DND-41 (cell line): ENCODE results near the gene NOL4L.
"Not testable (repeated sequence)": the region's sequence is repeated elsewhere in the genome, so short reads cannot be mapped to it uniquely, and the experiment has no call there.

Experiments used
- ATAC-seq: fragments of 200-7000 bp; cut with Tn5 transposase; 3 replicates; pipeline ENCODE4 v1.9.1; 2021; ENCODE audit warnings: low read depth; ENCODE audit not compliant: insufficient read depth
- DNase-seq: peaks from one replicate; pipeline ENCODE4 v3.0.0-alpha.2; 2020
- H2AFZ ChIP-seq: 2 replicates; pipeline ENCODE4 v1.6.0; 2012; ENCODE audit warnings: low read depth, low read length
- H3K27ac ChIP-seq: 2 replicates; pipeline ENCODE4 v1.5.1; 2012; ENCODE audit warnings: low read length, inconsistent platforms
- H3K27me3 ChIP-seq: fragments of 200-600 bp; sonication (generic); 2 replicates; pipeline ENCODE4 v1.6.0; 2012; ENCODE audit warnings: low read length, mild to moderate bottlenecking, inconsistent platforms; ENCODE audit not compliant: insufficient read depth, poor library complexity
- H3K36me3 ChIP-seq: 2 replicates; pipeline ENCODE4 v1.5.1; 2012; ENCODE audit warnings: low read length, inconsistent platforms; ENCODE audit not compliant: insufficient read depth
- H3K4me1 ChIP-seq: 2 replicates; pipeline ENCODE4 v1.5.1; 2012; ENCODE audit warnings: mild to moderate bottlenecking, low read length; ENCODE audit not compliant: insufficient read depth
- H3K4me2 ChIP-seq: 2 replicates; pipeline ENCODE4 v1.6.0; 2012; ENCODE audit warnings: mild to moderate bottlenecking, moderate library complexity, low read length, inconsistent platforms; ENCODE audit not compliant: insufficient read depth
- H3K4me3 ChIP-seq, 2 experiments: fragments of 200-600 bp in 1 of 2; shearing (Covaris generic) in 1 of 2; 2 replicates each; pipeline ENCODE4 v1.5.1; 2012 to 2016; ENCODE audit warnings: inconsistent platforms in 2 of 2, low read length in 2 of 2, mild to moderate bottlenecking in 2 of 2, low read depth in 1 of 2, moderate library complexity in 1 of 2
- H3K79me2 ChIP-seq: 2 replicates; pipeline ENCODE4 v1.6.0; 2012; ENCODE audit warnings: low read length, inconsistent platforms; ENCODE audit not compliant: insufficient read depth
- H3K9ac ChIP-seq: 2 replicates; pipeline ENCODE4 v1.6.0; 2012; ENCODE audit warnings: low read depth, mild to moderate bottlenecking, inconsistent platforms, low read length, moderate library complexity
- H3K9me3 ChIP-seq: 2 replicates; pipeline ENCODE4 v1.5.1; 2012; ENCODE audit warnings: low read length, moderate library complexity, mild to moderate bottlenecking, inconsistent platforms; ENCODE audit not compliant: insufficient read depth, severe bottlenecking
- H4K20me1 ChIP-seq: 2 replicates; pipeline ENCODE4 v1.6.0; 2012; ENCODE audit warnings: low read length; ENCODE audit not compliant: insufficient read depth
- EZH2 ChIP-seq: IDR thresholded peaks from 3 replicates; pipeline ENCODE4 v1.6.1; 2012; ENCODE audit warnings: borderline replicate concordance, low read depth, mild to moderate bottlenecking, moderate library complexity, low read length, inconsistent platforms; ENCODE audit not compliant: severe bottlenecking
- TF ChIP-seq, protein P1 (sequence below): IDR thresholded peaks from 2 replicates; pipeline ENCODE4 v1.5.1; 2012; ENCODE audit warnings: borderline replicate concordance, low read length, moderate library complexity, mild to moderate bottlenecking; ENCODE audit not compliant: poor library complexity, severe bottlenecking; ENCODE audit errors: extremely low read depth

NOL4L gene

DNA sequence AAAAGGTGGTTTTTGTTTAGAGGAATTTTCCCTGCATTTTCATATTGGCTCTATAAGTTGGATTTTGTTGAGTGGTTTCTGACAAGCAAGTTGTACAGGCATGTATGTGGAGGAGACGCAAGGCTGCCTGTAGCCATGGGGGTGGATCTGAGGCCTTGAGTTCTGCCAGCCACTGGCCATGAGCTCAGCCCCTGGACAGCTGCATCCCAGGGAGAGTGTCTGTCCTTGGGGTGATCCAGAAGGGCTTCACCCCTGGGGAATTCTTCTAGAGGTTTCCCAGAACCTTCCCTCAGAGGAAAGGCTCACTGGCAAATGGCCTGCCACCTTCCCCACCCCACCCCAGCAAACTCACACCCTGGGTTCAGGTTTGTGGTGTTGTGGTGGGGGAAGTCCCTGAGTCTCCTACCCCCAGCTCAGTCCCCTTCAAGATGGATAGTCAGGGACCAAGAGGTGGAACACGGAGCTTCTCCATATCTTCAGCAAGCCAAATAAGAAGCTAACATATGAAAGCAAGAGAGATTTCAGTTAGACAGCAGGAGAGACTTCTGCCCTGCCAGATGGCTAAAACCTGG, 11.6 kb upstream of the NOL4L start:
- Histone ChIP-seq H3K4me2 (no peak overlapping the region), H3K4me3 (no peak overlapping the region), H3K27me3 (no peaks in the 10 kb centered on the region), H2AFZ (no peak overlapping the region), H3K9ac (no peak overlapping the region), H3K9me3 (no peaks in the 10 kb centered on the region), H3K27ac (no peak overlapping the region), H3K79me2 (no peaks in the 10 kb centered on the region), H3K4me1 (no peaks in the 10 kb centered on the region), H4K20me1 (no peaks in the 10 kb centered on the region), H3K36me3 (no peaks in the 10 kb centered on the region)
- no peak for DNase-seq
- ATAC-seq: no peak
- no peak for TF ChIP-seq EZH2
- TF ChIP-seq, protein P1, sequence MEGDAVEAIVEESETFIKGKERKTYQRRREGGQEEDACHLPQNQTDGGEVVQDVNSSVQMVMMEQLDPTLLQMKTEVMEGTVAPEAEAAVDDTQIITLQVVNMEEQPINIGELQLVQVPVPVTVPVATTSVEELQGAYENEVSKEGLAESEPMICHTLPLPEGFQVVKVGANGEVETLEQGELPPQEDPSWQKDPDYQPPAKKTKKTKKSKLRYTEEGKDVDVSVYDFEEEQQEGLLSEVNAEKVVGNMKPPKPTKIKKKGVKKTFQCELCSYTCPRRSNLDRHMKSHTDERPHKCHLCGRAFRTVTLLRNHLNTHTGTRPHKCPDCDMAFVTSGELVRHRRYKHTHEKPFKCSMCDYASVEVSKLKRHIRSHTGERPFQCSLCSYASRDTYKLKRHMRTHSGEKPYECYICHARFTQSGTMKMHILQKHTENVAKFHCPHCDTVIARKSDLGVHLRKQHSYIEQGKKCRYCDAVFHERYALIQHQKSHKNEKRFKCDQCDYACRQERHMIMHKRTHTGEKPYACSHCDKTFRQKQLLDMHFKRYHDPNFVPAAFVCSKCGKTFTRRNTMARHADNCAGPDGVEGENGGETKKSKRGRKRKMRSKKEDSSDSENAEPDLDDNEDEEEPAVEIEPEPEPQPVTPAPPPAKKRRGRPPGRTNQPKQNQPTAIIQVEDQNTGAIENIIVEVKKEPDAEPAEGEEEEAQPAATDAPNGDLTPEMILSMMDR: no peak

DNA sequence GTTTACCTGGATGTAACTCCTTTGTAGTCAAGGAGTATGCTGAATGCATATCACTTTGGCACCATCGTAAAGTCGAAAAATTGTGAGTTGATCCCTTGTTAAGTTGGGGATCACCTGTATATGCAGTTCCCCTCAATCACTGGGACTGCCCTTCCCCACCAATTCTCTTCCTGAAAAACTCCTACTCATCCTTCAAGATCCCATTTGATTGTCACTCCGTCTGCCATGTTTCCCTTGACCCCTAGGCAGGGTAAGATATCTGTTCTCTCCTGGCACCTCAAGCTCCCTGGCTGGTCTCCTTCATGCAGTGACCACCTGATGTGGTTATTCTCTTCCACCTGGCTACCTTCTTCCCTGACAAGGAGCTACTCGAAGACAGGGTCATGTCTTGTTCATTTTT, 10.0 kb upstream of the NOL4L start:
- Histone ChIP-seq H3K9ac (no peak overlapping the region), H3K27me3 (no peaks in the 10 kb centered on the region), H3K9me3 (no peaks in the 10 kb centered on the region), H3K27ac (no peak overlapping the region), H3K4me3 (no peak overlapping the region), H3K4me2 (no peak overlapping the region), H3K79me2 (no peaks in the 10 kb centered on the region), H3K36me3 (no peaks in the 10 kb centered on the region), H3K4me1 (no peaks in the 10 kb centered on the region), H4K20me1 (no peaks in the 10 kb centered on the region), H2AFZ (no peak overlapping the region)
- no peak for ATAC-seq
- TF ChIP-seq, protein P1: no peak
- DNase-seq: no peak

DNA sequence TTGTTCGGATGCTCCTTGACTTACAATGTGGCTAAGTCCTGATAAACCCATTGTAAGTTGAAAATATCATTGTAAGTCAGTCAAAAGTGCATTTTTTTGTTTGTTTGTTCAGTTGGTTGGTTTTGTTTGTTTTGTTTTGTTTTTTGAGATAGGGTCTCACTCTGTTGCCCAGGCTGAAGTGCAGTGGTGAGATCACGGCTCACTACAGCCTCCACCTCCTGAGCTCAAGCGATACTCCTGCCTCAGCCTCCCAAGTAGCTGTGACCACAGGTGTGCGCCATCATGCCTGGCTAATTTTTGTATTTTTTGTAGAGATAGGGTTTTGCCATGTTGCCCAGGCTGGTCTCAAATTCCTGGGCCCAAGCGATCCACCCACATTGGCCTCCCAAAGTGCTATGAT, 9.5 kb upstream of the NOL4L start:
- H2AFZ ChIP-seq, H3K27ac ChIP-seq, H3K4me3 ChIP-seq, H3K27me3 ChIP-seq, H3K4me1 ChIP-seq, H3K36me3 ChIP-seq, DNase-seq, H3K9ac ChIP-seq, H3K79me2 ChIP-seq, ATAC-seq, H3K9me3 ChIP-seq, H3K4me2 ChIP-seq, H4K20me1 ChIP-seq: not testable (repeated sequence)

DNA sequence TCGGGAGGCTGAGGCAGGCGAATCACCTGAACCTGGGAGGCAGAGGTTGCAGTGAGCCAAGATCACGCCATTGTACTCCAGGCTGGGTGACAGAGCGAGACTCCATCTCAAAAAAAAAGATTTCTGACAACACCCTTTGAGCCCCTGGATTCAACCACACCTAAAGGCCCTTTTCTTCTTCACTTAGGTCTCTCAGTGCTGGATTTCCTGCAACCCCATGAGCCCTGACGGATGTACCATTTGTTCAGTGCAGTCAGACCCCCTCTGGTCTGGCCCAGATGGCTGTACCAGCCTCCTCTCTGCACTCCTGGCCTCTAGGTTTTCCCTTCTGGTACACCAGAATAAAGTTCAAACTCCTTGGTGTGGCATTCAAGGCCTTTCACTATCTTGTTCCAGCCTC, 9.1 kb upstream of the NOL4L start:
- DNase-seq (no peak), ATAC-seq (no peak)
- H4K20me1 ChIP-seq: no peaks in the 10 kb centered on the region

DNA sequence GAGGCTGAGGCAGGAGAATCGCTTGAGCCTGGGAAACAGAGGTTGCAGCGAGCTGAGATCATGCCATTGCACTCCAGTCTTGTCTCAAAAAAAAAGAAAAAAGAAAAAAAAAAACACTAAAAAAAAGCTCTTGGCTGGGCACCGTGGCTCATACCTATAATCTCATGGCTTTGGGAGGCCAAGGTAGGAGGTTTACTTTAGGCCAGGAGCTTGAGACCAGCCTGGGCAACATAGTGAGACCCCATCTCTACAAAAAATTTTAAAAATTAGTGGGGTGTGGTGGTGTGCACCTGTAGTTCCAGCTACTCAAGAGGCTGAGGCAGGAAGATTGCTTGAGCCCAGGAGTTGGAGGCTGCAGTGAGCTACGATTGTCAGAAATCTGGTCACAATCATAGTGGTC, 7.5 kb upstream of the NOL4L start:
- not testable (repeated sequence) for H4K20me1 ChIP-seq, H3K36me3 ChIP-seq, H2AFZ ChIP-seq, H3K9ac ChIP-seq, H3K4me2 ChIP-seq, H3K4me3 ChIP-seq, H3K27ac ChIP-seq, H3K9me3 ChIP-seq, ATAC-seq, DNase-seq, H3K27me3 ChIP-seq, H3K79me2 ChIP-seq, H3K4me1 ChIP-seq

More for the DNA sequence above, 9.1 kb upstream of the NOL4L start:
- Histone ChIP-seq H3K79me2 (no peaks in the 10 kb centered on the region), H3K4me1 (no peaks in the 10 kb centered on the region), H3K27ac (no peak overlapping the region), H3K36me3 (no peaks in the 10 kb centered on the region), H3K9me3 (no peaks in the 10 kb centered on the region), H3K9ac (no peak overlapping the region), H3K4me3 (no peak overlapping the region), H3K4me2 (no peak overlapping the region), H3K27me3 (no peaks in the 10 kb centered on the region), H2AFZ (no peak overlapping the region)
- no peak for TF ChIP-seq EZH2
- TF ChIP-seq, protein P1: no peak
